NB4 (cell line): Measurements from ENCODE around the gene ABCG2.

Experiments
- POLR2A ChIP-seq: IDR thresholded peaks from 2 replicates; pipeline ENCODE4 v1.6.1; 2011; ENCODE audit warnings: mild to moderate bottlenecking; ENCODE audit not compliant: insufficient read length; ENCODE audit errors: extremely low read depth
- TF ChIP-seq, protein P1 (sequence below): IDR thresholded peaks from one replicate; pipeline ENCODE4 v1.5.1; 2012; ENCODE audit warnings: low read depth, low read length

GRCh38 chr4:88119943-88120342, 38.5 kb downstream of the ABCG2 start:
- TF ChIP-seq, protein P1, sequence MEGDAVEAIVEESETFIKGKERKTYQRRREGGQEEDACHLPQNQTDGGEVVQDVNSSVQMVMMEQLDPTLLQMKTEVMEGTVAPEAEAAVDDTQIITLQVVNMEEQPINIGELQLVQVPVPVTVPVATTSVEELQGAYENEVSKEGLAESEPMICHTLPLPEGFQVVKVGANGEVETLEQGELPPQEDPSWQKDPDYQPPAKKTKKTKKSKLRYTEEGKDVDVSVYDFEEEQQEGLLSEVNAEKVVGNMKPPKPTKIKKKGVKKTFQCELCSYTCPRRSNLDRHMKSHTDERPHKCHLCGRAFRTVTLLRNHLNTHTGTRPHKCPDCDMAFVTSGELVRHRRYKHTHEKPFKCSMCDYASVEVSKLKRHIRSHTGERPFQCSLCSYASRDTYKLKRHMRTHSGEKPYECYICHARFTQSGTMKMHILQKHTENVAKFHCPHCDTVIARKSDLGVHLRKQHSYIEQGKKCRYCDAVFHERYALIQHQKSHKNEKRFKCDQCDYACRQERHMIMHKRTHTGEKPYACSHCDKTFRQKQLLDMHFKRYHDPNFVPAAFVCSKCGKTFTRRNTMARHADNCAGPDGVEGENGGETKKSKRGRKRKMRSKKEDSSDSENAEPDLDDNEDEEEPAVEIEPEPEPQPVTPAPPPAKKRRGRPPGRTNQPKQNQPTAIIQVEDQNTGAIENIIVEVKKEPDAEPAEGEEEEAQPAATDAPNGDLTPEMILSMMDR: no peak
- no peak for TF ChIP-seq POLR2A
